HL-60 (cell line): ENCODE measurements around the gene RGS10.

Source experiments
- GABPA ChIP-seq: IDR thresholded peaks from 2 replicates; pipeline ENCODE4 v1.6.1; 2012; ENCODE audit warnings: low read depth
- POLR2AphosphoS5 ChIP-seq: IDR thresholded peaks from 2 replicates; pipeline ENCODE4 v1.6.1; 2012; ENCODE audit warnings: low read depth
- REST ChIP-seq: IDR thresholded peaks from 2 replicates; pipeline ENCODE4 v1.6.1; 2012; ENCODE audit warnings: low read depth; ENCODE audit not compliant: insufficient replicate concordance
- SPI1 ChIP-seq: IDR thresholded peaks from 2 replicates; pipeline ENCODE4 v1.6.1; 2012; ENCODE audit warnings: low read depth, mild to moderate bottlenecking, borderline replicate concordance
- TF ChIP-seq, protein P1 (sequence below): IDR thresholded peaks from one replicate; pipeline ENCODE4 v1.5.1; 2011; ENCODE audit warnings: low read length, control low read depth, inconsistent platforms; ENCODE audit not compliant: insufficient read depth

- TF ChIP-seq REST = no peak
- TF ChIP-seq, protein P1, sequence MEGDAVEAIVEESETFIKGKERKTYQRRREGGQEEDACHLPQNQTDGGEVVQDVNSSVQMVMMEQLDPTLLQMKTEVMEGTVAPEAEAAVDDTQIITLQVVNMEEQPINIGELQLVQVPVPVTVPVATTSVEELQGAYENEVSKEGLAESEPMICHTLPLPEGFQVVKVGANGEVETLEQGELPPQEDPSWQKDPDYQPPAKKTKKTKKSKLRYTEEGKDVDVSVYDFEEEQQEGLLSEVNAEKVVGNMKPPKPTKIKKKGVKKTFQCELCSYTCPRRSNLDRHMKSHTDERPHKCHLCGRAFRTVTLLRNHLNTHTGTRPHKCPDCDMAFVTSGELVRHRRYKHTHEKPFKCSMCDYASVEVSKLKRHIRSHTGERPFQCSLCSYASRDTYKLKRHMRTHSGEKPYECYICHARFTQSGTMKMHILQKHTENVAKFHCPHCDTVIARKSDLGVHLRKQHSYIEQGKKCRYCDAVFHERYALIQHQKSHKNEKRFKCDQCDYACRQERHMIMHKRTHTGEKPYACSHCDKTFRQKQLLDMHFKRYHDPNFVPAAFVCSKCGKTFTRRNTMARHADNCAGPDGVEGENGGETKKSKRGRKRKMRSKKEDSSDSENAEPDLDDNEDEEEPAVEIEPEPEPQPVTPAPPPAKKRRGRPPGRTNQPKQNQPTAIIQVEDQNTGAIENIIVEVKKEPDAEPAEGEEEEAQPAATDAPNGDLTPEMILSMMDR = no peak
- no peak for TF ChIP-seq GABPA
- TF ChIP-seq POLR2AphosphoS5 = no peak
- no peak for TF ChIP-seq SPI1
These were observed 60.6 kb downstream of the RGS10 start for GRCh38 chr10:119481781-119482426.
